Stimulated activated naive B cell treated with anti-CD40 and anti-IgM and Interleukin-4, amounts not matched to agents 10 μg/mL and 1 μg/mL and 100 μg/mL, for 72 hours (primary cell): ENCODE data around the gene LRP5.
"Not testable (repeated sequence)": the region's sequence is repeated elsewhere in the genome, so short reads cannot be mapped to it uniquely, and the experiment has no call there.

Source experiments
- ATAC-seq, 2 donors: fragments of 150-1000 bp; cut with Tn5 transposase; replicated peaks; 2 replicates each; pipeline ENCODE4 v1.10.0; 2021; ENCODE audit warnings: moderate library complexity in 1 of 2
- DNase-seq: peaks from one replicate; pipeline ENCODE4 v3.0.0; 2021
- H3K27ac Mint-ChIP-seq: one replicate; pipeline ENCODE4 v1.8.0; 2022; ENCODE audit warnings: mild to moderate bottlenecking, mixed read lengths
- H3K27me3 Mint-ChIP-seq, 2 donors: one replicate each; pipeline ENCODE4 v1.8.0; 2022; ENCODE audit warnings: mixed read lengths in 2 of 2
- H3K36me3 Mint-ChIP-seq, 2 donors: one replicate each; pipeline ENCODE4 v1.8.0; 2022; ENCODE audit warnings: mixed read lengths in 2 of 2, mild to moderate bottlenecking in 1 of 2
- H3K4me1 Mint-ChIP-seq, 2 donors: one replicate each; pipeline ENCODE4 v1.8.0; 2022; ENCODE audit warnings: mixed read lengths in 2 of 2, mild to moderate bottlenecking in 1 of 2
- H3K4me3 Mint-ChIP-seq, 2 donors: one replicate each; pipeline ENCODE4 v1.8.0; 2022; ENCODE audit warnings: mild to moderate bottlenecking in 2 of 2, mixed read lengths in 2 of 2, moderate library complexity in 1 of 2
- H3K9me3 Mint-ChIP-seq, 2 donors: one replicate each; pipeline ENCODE4 v1.8.0; 2022; ENCODE audit warnings: mixed read lengths in 2 of 2, mild to moderate bottlenecking in 1 of 2

The LRP5 gene

DNA sequence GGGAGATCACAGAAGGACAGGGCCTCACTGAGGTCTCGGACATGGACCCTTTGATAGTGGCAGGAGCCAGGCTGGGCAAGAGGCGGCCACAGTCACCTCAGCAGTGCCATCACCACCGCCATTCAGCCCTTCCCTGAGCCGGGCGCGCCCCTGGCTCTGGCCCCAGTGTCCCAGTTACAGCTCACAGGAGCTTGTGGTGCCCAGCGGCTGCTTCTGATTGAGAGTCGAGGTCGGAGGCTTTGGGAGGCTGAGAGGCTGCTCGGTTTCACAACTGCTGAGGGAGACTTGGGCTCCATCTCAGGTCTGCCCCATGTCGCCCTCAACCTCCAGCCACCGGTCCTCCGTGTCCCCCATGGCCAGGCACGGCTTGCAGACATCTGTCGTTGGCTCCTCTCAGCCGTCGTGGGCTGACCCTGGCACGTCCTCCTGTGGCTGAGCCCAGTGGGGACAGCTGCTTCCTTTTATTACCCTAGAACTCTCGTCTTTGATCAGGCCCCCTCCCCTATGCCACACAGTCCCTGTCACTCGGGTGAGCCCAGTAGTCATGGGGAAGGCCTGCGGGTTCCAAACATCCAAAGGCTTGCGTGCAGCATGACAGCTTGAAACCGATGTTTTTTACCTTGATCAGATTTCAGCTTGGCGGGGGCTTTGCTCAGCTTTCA is 119.7 kb downstream of the LRP5 start:
- peaks cover 0 to 5% of the 10 kb centered on the region in 2 donors for H3K4me1 Mint-ChIP-seq
- ATAC-seq (no peak), DNase-seq (no peak)
- H3K27ac Mint-ChIP-seq, result no peak overlapping the region
- H3K27me3 Mint-ChIP-seq, result no peaks in the 10 kb centered on the region
- peaks cover 14 to 16% of the 10 kb centered on the region in 2 donors for H3K9me3 Mint-ChIP-seq
- peaks cover 10 to 18% of the 10 kb centered on the region in 2 donors for H3K36me3 Mint-ChIP-seq
- no peak overlapping the region for H3K4me3 Mint-ChIP-seq

- ATAC-seq (no peak), DNase-seq (no peak)
- Mint-ChIP-seq H3K4me3 (no peak overlapping the region), H3K36me3 (peaks cover 10 to 18% of the 10 kb centered on the region in 2 donors), H3K27me3 (no peaks in the 10 kb centered on the region), H3K4me1 (peaks cover 0 to 8% of the 10 kb centered on the region in 2 donors), H3K9me3 (peaks cover 14 to 16% of the 10 kb centered on the region in 2 donors), H3K27ac (no peak overlapping the region)
Measured at GRCh38 chr11:68432874-68433273, 120.5 kb downstream of the LRP5 start.

GRCh38 chr11:68433541-68433940 is 121.2 kb downstream of the LRP5 start:
- peaks cover 12 to 16% of the 10 kb centered on the region in 2 donors for H3K9me3 Mint-ChIP-seq
- H3K4me3 Mint-ChIP-seq, result no peak overlapping the region
- ATAC-seq, result no peak
- H3K27me3 Mint-ChIP-seq, result no peaks in the 10 kb centered on the region
- peaks cover 0 to 8% of the 10 kb centered on the region in 2 donors for H3K4me1 Mint-ChIP-seq
- no peak overlapping the region for H3K27ac Mint-ChIP-seq
- no peak for DNase-seq
- H3K36me3 Mint-ChIP-seq, result peaks cover 10 to 13% of the 10 kb centered on the region in 2 donors

DNA sequence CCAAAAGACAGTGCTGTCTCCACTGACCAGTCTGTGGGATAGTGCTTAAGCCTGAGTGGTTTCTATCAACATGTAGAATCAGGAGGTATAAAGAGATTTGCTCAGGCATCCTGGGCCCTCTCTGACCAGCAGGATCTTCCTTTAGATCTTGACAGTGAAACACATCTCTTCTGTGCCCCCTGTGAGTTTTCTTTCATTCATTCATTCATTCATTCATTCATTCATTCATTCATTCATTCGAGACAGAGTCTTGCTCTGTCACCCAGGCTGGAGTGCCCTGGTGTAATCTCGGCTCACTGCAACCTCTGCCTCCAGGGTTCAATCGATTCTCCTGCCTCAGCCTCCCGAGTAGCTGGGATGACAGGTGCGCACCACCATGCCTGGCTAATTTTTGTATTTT is 121.8 kb downstream of the LRP5 start:
- H3K4me1 Mint-ChIP-seq, H3K27ac Mint-ChIP-seq, H3K4me3 Mint-ChIP-seq, ATAC-seq, H3K27me3 Mint-ChIP-seq, DNase-seq: not testable (repeated sequence)
- H3K9me3 Mint-ChIP-seq, result peaks cover 10 to 13% of the 10 kb centered on the region in 2 donors
- H3K36me3 Mint-ChIP-seq, result peaks cover 10 to 13% of the 10 kb centered on the region in 2 donors

GRCh38 chr11:68436162-68436888 is 123.9 kb downstream of the LRP5 start:
- no peak overlapping the region for H3K27ac Mint-ChIP-seq

GRCh38 chr11:68436985-68437926 is 124.9 kb downstream of the LRP5 start:
- Mint-ChIP-seq H3K36me3 (no peaks in the 10 kb centered on the region), H3K27ac (no peak overlapping the region), H3K4me3 (no peak overlapping the region), H3K4me1 (peaks cover 20 to 23% of the 10 kb centered on the region in 2 donors), H3K27me3 (no peaks in the 10 kb centered on the region), H3K9me3 (no peaks in the 10 kb centered on the region)
- DNase-seq (no peak), ATAC-seq (no peak)

More at GRCh38 chr11:68436162-68436888, 123.9 kb downstream of the LRP5 start:
- Mint-ChIP-seq H3K36me3 (no peaks in the 10 kb centered on the region), H3K27me3 (no peaks in the 10 kb centered on the region), H3K4me1 (peaks cover 14 to 15% of the 10 kb centered on the region in 2 donors), H3K4me3 (no peak overlapping the region), H3K9me3 (no peaks in the 10 kb centered on the region)
- ATAC-seq (no peak), DNase-seq (no peak)

DNA sequence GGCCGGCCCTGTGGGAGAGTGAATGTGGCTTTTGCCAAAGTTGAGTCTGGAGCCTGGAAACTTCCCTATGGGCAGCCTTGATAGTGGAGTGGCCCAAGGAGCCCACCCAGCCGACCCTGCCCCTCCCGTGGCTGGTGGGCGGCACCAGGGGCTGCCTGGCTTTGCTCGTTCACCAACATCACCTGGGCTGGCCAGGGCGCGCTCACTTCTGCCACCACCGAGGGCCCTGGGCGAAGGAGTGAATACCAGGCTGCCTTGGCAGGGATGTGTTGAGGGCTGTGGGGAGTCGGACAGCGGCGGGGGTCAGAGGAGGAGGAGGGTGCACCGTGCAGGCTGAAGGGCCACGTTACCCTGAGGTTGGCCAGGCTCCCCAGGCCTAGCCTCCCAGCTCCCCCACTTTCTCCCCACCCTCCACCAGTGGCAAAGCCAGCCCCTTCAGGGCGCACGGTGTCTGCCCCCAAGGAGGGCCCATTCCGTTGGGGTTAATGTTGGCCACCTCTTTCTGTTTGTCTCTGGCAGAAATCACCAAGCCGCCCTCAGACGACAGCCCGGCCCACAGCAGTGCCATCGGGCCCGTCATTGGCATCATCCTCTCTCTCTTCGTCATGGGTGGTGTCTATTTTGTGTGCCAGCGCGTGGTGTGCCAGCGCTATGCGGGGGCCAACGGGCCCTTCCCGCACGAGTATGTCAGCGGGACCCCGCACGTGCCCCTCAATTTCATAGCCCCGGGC is 125.7 kb downstream of the LRP5 start:
- no peak overlapping the region for H3K27ac Mint-ChIP-seq
- no peak overlapping the region for H3K4me3 Mint-ChIP-seq
- no peak for ATAC-seq
- no peaks in the 10 kb centered on the region for H3K36me3 Mint-ChIP-seq
- no peaks in the 10 kb centered on the region for H3K27me3 Mint-ChIP-seq
- H3K9me3 Mint-ChIP-seq, result no peaks in the 10 kb centered on the region
- peaks cover 25 to 29% of the 10 kb centered on the region in 2 donors for H3K4me1 Mint-ChIP-seq
- DNase-seq, result no peak

- peaks cover 25 to 29% of the 10 kb centered on the region in 2 donors for H3K4me1 Mint-ChIP-seq
- H3K27me3 Mint-ChIP-seq, result no peaks in the 10 kb centered on the region
- ATAC-seq (no peak), DNase-seq (no peak)
- H3K9me3 Mint-ChIP-seq, result no peaks in the 10 kb centered on the region
- H3K27ac Mint-ChIP-seq, result no peak overlapping the region
- no peak overlapping the region for H3K4me3 Mint-ChIP-seq
- H3K36me3 Mint-ChIP-seq, result no peaks in the 10 kb centered on the region
Measured at GRCh38 chr11:68438658-68439259, 126.4 kb downstream of the LRP5 start.

- no peak for ATAC-seq
Measured at GRCh38 chr11:68439355-68440065, 127.1 kb downstream of the LRP5 start.

DNA sequence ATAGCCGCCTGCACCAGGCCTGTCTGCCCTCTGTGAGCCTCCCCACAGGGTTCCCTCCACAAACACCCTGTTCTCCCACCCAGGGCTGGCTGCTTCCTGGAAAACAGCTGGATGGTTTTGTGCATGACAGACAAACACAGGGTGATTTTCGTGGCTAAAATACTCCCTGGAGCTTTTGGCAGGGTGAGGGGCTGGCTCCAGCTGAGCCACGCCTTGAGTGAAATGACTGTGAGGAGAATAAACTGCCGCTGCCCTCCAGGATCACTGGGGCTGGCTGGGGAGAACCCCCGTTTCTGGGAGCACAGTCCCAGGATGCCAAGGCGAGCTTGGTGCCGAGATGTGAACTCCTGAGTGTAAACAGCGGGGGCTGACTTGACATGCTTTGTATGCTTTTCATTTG is 127.8 kb downstream of the LRP5 start:
- DNase-seq (no peak), ATAC-seq (no peak)
- peaks cover 25 to 29% of the 10 kb centered on the region in 2 donors for H3K4me1 Mint-ChIP-seq
- no peak overlapping the region for H3K4me3 Mint-ChIP-seq
- H3K9me3 Mint-ChIP-seq, result no peaks in the 10 kb centered on the region
- no peak overlapping the region for H3K27ac Mint-ChIP-seq
- H3K27me3 Mint-ChIP-seq, result no peaks in the 10 kb centered on the region
- H3K36me3 Mint-ChIP-seq, result no peaks in the 10 kb centered on the region

More at GRCh38 chr11:68439355-68440065, 127.1 kb downstream of the LRP5 start:
- H3K36me3 Mint-ChIP-seq, result no peaks in the 10 kb centered on the region
- peaks cover 25 to 29% of the 10 kb centered on the region in 2 donors for H3K4me1 Mint-ChIP-seq
- no peak overlapping the region for H3K27ac Mint-ChIP-seq
- DNase-seq, result no peak
- H3K27me3 Mint-ChIP-seq, result no peaks in the 10 kb centered on the region
- H3K9me3 Mint-ChIP-seq, result no peaks in the 10 kb centered on the region
- H3K4me3 Mint-ChIP-seq, result no peak overlapping the region

GRCh38 chr11:68441466-68442230 is 129.3 kb downstream of the LRP5 start:
- Mint-ChIP-seq H3K4me3 (peak overlapping the region in 1 of 2 donors; percentile 14), H3K27ac (peak overlapping the region; percentile 51), H3K9me3 (no peaks in the 10 kb centered on the region), H3K36me3 (no peaks in the 10 kb centered on the region), H3K4me1 (peaks cover 25 to 29% of the 10 kb centered on the region in 2 donors), H3K27me3 (no peaks in the 10 kb centered on the region)
- DNase-seq (no peak), ATAC-seq (peak; percentile 68 to 72)

DNA sequence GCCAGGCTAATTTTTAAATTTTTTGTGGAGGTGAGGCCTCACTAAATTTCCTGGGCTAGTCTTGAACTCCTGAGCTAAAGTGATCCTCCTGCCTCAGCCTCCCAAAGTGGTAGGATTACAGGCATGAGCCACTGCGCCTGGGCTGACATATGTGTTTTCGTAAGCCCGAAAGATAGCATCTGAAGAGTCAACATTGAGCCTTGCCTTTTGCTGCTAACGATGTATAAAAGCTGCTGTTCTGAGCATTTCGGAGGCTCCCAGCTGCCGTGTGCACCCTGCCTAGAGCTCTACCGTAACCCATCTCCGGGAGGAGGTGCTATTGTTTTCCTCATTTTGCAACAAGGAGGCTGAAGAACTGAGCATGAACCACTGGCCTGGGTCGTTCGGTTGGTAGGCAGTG is 130.0 kb downstream of the LRP5 start:
- Mint-ChIP-seq H3K4me3 (no peak overlapping the region), H3K27ac (no peak overlapping the region), H3K27me3 (no peaks in the 10 kb centered on the region), H3K36me3 (peaks cover 0 to under 1% of the 10 kb centered on the region in 2 donors), H3K4me1 (peaks cover 26 to 33% of the 10 kb centered on the region in 2 donors), H3K9me3 (peaks cover 0 to under 1% of the 10 kb centered on the region in 2 donors)
- ATAC-seq, result no peak
- DNase-seq, result no peak
